ENCODE measurements around the gene RETREG2.
A peak's percentile ranks its signal among the peaks of the same experiment; 100 is the strongest.

The RETREG2 gene

GRCh38 chr2:219177552-219178376, at the start of gene RETREG2:
RETREG2 (plus strand) TSS chr2:219178275; CDS start chr2:219178353, 78 bp downstream.
- DNase-seq (ENCODE audit: low read depth, low spot score), result peak; percentile 40

GRCh38 chr2:219128396-219128795, 49.7 kb upstream of the RETREG2 start:
- no peak for DNase-seq (ENCODE audit: low read depth, low spot score)

GRCh38 chr2:219129589-219129988, 48.5 kb upstream of the RETREG2 start:
- DNase-seq (ENCODE audit: low read depth, low spot score), result no peak

- no peak for DNase-seq (ENCODE audit: low read depth, low spot score)
These were observed 46.7 kb upstream of the RETREG2 start for GRCh38 chr2:219131327-219131726.

- DNase-seq (ENCODE audit: low read depth, low spot score), result no peak
These were observed 46.3 kb upstream of the RETREG2 start for GRCh38 chr2:219131744-219132143.

GRCh38 chr2:219133976-219134375, 44.1 kb upstream of the RETREG2 start:
- DNase-seq (ENCODE audit: low read depth, low spot score), result no peak

- no peak for DNase-seq (ENCODE audit: low read depth, low spot score)
These were observed 37.4 kb upstream of the RETREG2 start for GRCh38 chr2:219140722-219141121.

GRCh38 chr2:219142329-219142728, 35.7 kb upstream of the RETREG2 start:
- DNase-seq (ENCODE audit: low read depth, low spot score), result no peak

- DNase-seq (ENCODE audit: low read depth, low spot score), result no peak
These were observed 28.4 kb upstream of the RETREG2 start for GRCh38 chr2:219149667-219150066.

GRCh38 chr2:219155054-219155644, 22.9 kb upstream of the RETREG2 start:
- DNase-seq (ENCODE audit: low read depth, low spot score), result no peak

GRCh38 chr2:219157396-219157795, 20.7 kb upstream of the RETREG2 start:
- DNase-seq (ENCODE audit: low read depth, low spot score), result no peak

- no peak for DNase-seq (ENCODE audit: low read depth, low spot score)
These were observed 20.1 kb upstream of the RETREG2 start for GRCh38 chr2:219158025-219158424.

- DNase-seq (ENCODE audit: low read depth, low spot score), result no peak
These were observed 19.5 kb upstream of the RETREG2 start for GRCh38 chr2:219158586-219158985.

GRCh38 chr2:219159771-219160185, 18.3 kb upstream of the RETREG2 start:
- no peak for DNase-seq (ENCODE audit: low read depth, low spot score)

GRCh38 chr2:219160186-219161017, 17.7 kb upstream of the RETREG2 start, which contains the start of gene NHEJ1:
NHEJ1 (minus strand) TSS chr2:219160815; CDS start chr2:219158362, 2,453 bp downstream.
- DNase-seq (ENCODE audit: low read depth, low spot score), result peak; percentile 86

- no peak for DNase-seq (ENCODE audit: low read depth, low spot score)
These were observed 17.0 kb upstream of the RETREG2 start for GRCh38 chr2:219161097-219161496.

GRCh38 chr2:219163156-219163555, 14.9 kb upstream of the RETREG2 start:
- no peak for DNase-seq (ENCODE audit: low read depth, low spot score)

GRCh38 chr2:219165058-219165911, 12.8 kb upstream of the RETREG2 start:
- no peak for DNase-seq (ENCODE audit: low read depth, low spot score)

- no peak for DNase-seq (ENCODE audit: low read depth, low spot score)
These were observed 10.1 kb upstream of the RETREG2 start for GRCh38 chr2:219167997-219168396.

GRCh38 chr2:219168526-219168925, 9.5 kb upstream of the RETREG2 start:
- DNase-seq (ENCODE audit: low read depth, low spot score), result no peak

- no peak for DNase-seq (ENCODE audit: low read depth, low spot score)
These were observed 9.1 kb upstream of the RETREG2 start for GRCh38 chr2:219168932-219169331.
